ENCODE data around the gene CPAMD8. TPM values are rescaled to one million over a fixed set of nuclear protein-coding genes. Genes with fewer than 3 reads are reported as not detected.

CPAMD8 gene
- total RNA-seq, 1 donor from 2014 or later: 15.4 TPM

- Mint-ChIP-seq H3K27me3 (ENCODE audit: unreplicated experiment) (no peaks in the 10 kb centered on the region), H3K4me1 (ENCODE audit: low read depth, unreplicated experiment) (peaks cover under 1% of the 10 kb centered on the region), H3K27ac (ENCODE audit: unreplicated experiment) (no peak overlapping the region), H3K4me3 (ENCODE audit: unreplicated experiment) (no peak overlapping the region), H3K9me3 (ENCODE audit: unreplicated experiment) (no peaks in the 10 kb centered on the region), H3K36me3 (ENCODE audit: unreplicated experiment) (peaks cover 4% of the 10 kb centered on the region)
- no peak for TF ChIP-seq CTCF (IDR thresholded peaks at IDR 0.05; ENCODE audit: partially characterized antibody, unreplicated experiment)
- no peak for DNase-seq
These were observed 159.4 kb downstream of the CPAMD8 start for GRCh38 chr19:16867211-16867610.

DNA sequence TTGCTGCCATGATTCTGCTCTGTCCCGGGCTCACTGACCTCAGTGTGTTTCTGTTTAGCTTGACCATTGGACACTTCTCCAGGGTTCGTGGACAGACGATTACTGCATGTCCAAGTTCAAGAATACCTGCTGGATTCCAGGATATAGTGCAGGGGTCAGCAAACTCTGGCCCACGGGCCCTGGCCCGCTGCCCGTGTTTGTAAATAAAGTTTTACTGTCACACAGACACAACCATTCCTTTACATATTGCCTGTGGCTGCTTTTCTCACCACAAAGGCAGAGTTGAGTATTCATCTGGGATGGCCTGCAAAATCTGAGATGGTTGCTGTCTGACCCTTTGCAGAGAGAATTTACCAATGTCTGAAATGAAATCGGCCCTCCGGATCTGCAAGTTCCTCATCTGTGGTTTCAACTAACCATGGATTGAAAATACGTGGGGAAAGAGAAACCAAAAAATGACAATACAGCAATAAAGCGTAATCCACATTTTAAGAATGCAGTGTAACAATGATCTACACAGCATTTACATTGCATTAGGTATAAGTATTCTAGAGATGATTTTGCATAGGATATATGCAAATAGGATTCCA lies 163.7 kb downstream of the CPAMD8 start:
- Mint-ChIP-seq H3K4me3 (ENCODE audit: unreplicated experiment) (no peak overlapping the region), H3K9me3 (ENCODE audit: unreplicated experiment) (peaks cover 1% of the 10 kb centered on the region), H3K4me1 (ENCODE audit: low read depth, unreplicated experiment) (peaks cover 12% of the 10 kb centered on the region), H3K36me3 (ENCODE audit: unreplicated experiment) (peaks cover 4% of the 10 kb centered on the region), H3K27me3 (ENCODE audit: unreplicated experiment) (peaks cover 5% of the 10 kb centered on the region), H3K27ac (ENCODE audit: unreplicated experiment) (no peak overlapping the region)
- DNase-seq: no peak
- TF ChIP-seq CTCF (IDR thresholded peaks at IDR 0.05; ENCODE audit: partially characterized antibody, unreplicated experiment): no peak

- TF ChIP-seq CTCF (IDR thresholded peaks at IDR 0.05; ENCODE audit: partially characterized antibody, unreplicated experiment): no peak
These were observed 164.8 kb downstream of the CPAMD8 start for GRCh38 chr19:16861834-16862233.

DNA sequence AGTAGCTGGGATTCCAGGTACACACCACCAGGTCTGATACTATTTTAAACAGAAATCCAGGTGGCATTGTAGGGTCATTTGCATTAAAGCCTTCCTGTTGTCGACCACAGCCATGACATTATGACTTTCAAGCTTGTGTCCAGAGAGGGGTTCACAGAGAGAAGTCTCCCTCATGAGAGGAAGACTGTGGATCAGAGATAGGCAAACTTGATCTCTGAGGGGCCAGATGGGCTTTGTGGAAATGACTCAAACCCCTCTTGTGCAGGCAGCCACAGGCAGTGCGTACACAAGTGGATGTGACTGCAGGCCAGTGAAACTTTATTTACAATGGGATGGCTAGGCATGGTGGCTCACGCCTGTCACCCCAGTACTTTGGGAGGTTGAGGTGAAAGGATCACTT lies 165.6 kb downstream of the CPAMD8 start:
- Mint-ChIP-seq H3K9me3 (ENCODE audit: unreplicated experiment) (peaks cover 1% of the 10 kb centered on the region), H3K27me3 (ENCODE audit: unreplicated experiment) (peaks cover 5% of the 10 kb centered on the region), H3K4me3 (ENCODE audit: unreplicated experiment) (no peak overlapping the region), H3K4me1 (ENCODE audit: low read depth, unreplicated experiment) (peaks cover 12% of the 10 kb centered on the region), H3K27ac (ENCODE audit: unreplicated experiment) (peak overlapping the region; percentile 33), H3K36me3 (ENCODE audit: unreplicated experiment) (no peaks in the 10 kb centered on the region)
- TF ChIP-seq CTCF (IDR thresholded peaks at IDR 0.05; ENCODE audit: partially characterized antibody, unreplicated experiment): no peak
- no peak for DNase-seq

More at GRCh38 chr19:16861834-16862233, 164.8 kb downstream of the CPAMD8 start:
- peaks cover 4% of the 10 kb centered on the region for H3K36me3 Mint-ChIP-seq (ENCODE audit: unreplicated experiment)
- H3K27me3 Mint-ChIP-seq (ENCODE audit: unreplicated experiment): peaks cover 5% of the 10 kb centered on the region
- H3K4me3 Mint-ChIP-seq (ENCODE audit: unreplicated experiment): peak overlapping the region; percentile 2
- no peak for DNase-seq
- no peak overlapping the region for H3K27ac Mint-ChIP-seq (ENCODE audit: unreplicated experiment)
- peaks cover 1% of the 10 kb centered on the region for H3K9me3 Mint-ChIP-seq (ENCODE audit: unreplicated experiment)
- peaks cover 12% of the 10 kb centered on the region for H3K4me1 Mint-ChIP-seq (ENCODE audit: low read depth, unreplicated experiment)

DNA sequence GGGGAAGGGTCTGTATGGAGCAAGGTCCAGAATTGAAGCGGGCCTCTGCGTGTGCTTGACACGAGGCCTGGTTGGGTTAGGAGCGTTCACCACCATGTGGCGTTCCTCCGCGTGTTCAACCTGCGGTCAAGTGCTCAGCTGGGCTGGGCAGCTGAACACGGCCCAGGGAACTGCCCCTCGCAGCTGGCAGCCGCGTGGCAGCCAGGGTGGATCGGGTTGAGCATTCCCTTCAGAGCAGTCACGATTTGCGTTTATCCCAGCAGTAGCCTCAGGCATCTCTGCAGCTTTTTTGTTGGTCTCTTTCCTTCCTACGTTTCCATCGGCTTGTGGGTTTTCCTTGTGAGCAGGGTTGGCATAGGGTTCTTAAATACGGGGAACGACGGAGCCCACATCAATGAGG lies 166.5 kb downstream of the CPAMD8 start:
- DNase-seq: no peak
- TF ChIP-seq CTCF (IDR thresholded peaks at IDR 0.05; ENCODE audit: partially characterized antibody, unreplicated experiment): no peak
- Mint-ChIP-seq H3K27me3 (ENCODE audit: unreplicated experiment) (peaks cover 5% of the 10 kb centered on the region), H3K9me3 (ENCODE audit: unreplicated experiment) (peaks cover 1% of the 10 kb centered on the region), H3K36me3 (ENCODE audit: unreplicated experiment) (no peaks in the 10 kb centered on the region), H3K4me3 (ENCODE audit: unreplicated experiment) (no peak overlapping the region), H3K4me1 (ENCODE audit: low read depth, unreplicated experiment) (peaks cover 12% of the 10 kb centered on the region), H3K27ac (ENCODE audit: unreplicated experiment) (no peak overlapping the region)
